NB4 (cell line): ENCODE data around the gene KRTDAP.

Experiments used
- DNase-seq: peaks from one replicate; pipeline ENCODE4 v3.0.0; 2010; ENCODE audit warnings: low read depth
- H3K4me3 ChIP-seq: one replicate; pipeline ENCODE4 v1.5.1; 2011; ENCODE audit warnings: mild to moderate bottlenecking, low read depth, low read length, moderate library complexity
- MYC ChIP-seq: IDR thresholded peaks from 2 replicates; pipeline ENCODE4 v1.6.1; 2011; ENCODE audit warnings: low read depth, low read length
- POLR2A ChIP-seq: IDR thresholded peaks from 2 replicates; pipeline ENCODE4 v1.6.1; 2011; ENCODE audit warnings: mild to moderate bottlenecking; ENCODE audit not compliant: insufficient read length; ENCODE audit errors: extremely low read depth
- TF ChIP-seq, protein P1 (sequence below): IDR thresholded peaks from 2 replicates; pipeline ENCODE4 v1.6.1; 2011; ENCODE audit warnings: low read depth, low read length
- TF ChIP-seq, protein P2 (sequence below): IDR thresholded peaks from one replicate; pipeline ENCODE4 v1.5.1; 2012; ENCODE audit warnings: low read depth, low read length

KRTDAP gene

DNA sequence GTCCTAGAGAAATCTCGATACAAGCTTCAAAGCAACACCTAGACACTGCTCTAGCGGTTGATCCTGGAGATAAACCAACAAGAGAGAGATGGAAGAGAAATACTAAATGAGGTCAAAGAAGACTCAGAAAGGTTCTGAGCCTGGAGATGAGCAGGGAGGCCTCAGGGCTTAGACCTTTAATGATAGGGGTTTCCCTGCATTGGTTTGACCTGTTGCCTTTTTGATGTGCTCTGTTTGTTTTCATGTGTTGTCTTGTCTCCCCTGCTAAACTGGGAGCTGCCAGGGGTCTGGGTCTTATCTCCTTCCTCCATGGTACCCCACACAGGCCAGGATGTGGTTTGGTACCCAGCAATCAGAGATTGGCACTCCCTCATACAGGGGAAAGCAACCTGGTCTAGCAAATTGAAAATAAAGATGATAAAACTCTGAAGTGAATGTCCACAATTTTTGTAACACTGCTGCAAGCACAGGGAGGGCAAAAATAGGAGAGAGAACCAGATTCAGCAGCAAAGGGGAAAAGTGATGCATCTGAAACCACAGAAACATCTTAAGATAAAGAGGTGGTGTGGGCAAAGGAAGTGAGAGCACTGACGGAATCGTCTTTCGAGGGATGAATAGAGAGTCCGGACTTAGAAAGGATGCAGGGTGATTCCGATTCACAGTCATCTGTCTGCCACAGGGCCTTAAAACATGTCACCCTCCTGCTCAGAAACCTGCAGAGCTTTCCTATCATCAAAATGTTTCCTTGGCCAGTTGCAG, 38.7 kb downstream of the KRTDAP start:
- TF ChIP-seq MYC (no peak), POLR2A (no peak)
- TF ChIP-seq, protein P1, sequence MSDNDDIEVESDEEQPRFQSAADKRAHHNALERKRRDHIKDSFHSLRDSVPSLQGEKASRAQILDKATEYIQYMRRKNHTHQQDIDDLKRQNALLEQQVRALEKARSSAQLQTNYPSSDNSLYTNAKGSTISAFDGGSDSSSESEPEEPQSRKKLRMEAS = no peak
- TF ChIP-seq, protein P2, sequence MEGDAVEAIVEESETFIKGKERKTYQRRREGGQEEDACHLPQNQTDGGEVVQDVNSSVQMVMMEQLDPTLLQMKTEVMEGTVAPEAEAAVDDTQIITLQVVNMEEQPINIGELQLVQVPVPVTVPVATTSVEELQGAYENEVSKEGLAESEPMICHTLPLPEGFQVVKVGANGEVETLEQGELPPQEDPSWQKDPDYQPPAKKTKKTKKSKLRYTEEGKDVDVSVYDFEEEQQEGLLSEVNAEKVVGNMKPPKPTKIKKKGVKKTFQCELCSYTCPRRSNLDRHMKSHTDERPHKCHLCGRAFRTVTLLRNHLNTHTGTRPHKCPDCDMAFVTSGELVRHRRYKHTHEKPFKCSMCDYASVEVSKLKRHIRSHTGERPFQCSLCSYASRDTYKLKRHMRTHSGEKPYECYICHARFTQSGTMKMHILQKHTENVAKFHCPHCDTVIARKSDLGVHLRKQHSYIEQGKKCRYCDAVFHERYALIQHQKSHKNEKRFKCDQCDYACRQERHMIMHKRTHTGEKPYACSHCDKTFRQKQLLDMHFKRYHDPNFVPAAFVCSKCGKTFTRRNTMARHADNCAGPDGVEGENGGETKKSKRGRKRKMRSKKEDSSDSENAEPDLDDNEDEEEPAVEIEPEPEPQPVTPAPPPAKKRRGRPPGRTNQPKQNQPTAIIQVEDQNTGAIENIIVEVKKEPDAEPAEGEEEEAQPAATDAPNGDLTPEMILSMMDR = no peak
- no peak for DNase-seq
- H3K4me3 ChIP-seq = no peak overlapping the region

DNA sequence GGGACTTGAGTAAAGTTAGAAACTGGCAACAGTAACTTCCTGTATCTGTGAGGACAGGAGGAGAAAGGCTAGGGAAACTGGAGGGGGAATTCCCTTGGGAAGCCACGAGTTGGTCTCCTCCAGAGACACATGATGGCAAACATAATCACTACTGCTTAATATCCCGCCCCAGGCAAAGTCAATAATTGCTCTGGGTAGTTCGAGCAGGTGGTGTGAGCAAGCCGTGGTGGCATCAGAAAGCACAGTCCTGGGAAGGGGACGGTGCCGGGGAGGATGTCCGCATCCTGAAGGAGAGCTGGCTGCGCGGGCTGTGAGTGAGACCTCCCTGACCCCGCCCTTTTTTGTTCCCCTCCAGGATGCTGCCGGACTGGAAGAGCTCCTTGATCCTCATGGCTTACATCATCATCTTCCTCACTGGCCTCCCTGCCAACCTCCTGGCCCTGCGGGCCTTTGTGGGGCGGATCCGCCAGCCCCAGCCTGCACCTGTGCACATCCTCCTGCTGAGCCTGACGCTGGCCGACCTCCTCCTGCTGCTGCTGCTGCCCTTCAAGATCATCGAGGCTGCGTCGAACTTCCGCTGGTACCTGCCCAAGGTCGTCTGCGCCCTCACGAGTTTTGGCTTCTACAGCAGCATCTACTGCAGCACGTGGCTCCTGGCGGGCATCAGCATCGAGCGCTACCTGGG, 40.8 kb downstream of the KRTDAP start:
- no peak for TF ChIP-seq POLR2A
- no peak for TF ChIP-seq MYC
- TF ChIP-seq, protein P2 = no peak
- TF ChIP-seq, protein P1 = no peak
- H3K4me3 ChIP-seq = no peak overlapping the region
- DNase-seq = no peak

DNA sequence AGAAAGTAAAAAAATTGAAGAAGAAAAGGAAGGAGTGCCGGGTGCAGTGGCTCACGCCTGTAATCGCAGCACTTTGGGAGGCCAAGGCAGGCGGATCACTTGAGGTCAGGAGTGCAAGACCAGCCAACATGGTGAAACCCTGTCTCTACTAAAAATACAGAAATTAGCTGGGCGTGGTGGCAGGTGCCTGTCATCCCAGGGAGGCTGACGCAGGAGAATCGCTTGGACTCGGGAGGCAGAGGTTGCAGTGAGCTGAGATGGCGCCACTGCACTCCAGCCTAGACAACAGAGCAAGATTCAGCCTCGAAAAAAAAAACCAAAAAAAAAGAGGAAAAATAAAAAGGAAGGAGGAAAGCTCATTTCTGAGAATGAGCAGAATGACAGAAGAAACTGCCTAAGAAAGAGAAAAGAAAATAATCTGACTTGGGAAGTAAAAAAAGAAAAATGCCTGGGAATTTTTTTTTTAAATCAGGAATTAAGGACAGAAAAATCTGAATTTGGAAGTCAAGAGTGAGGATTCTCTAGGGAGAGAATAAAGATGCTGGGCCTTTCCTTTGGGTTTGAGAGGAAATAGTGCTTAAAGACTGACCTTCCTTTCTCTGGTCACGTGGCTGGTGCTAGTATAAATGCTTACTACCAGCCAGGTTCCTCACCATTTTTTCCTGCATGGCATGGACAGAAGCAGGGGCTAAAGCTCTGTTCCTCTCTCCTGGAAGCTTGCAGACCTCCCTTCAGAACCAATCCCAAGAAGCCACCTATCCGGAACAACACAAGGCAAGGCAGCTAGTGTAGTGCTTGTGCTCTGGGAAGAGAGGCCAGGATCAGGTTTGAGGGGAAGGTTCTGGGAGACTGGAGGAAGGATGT, 42.4 kb downstream of the KRTDAP start, which contains the start of gene FFAR2:
Gene FFAR2, plus strand, starts transcription at position 652 of the 864 bp plus-strand sequence. CDS start 1,458 bp downstream, outside the sequence.
- TF ChIP-seq, protein P2 = no peak
- TF ChIP-seq POLR2A (no peak), MYC (no peak)
- TF ChIP-seq, protein P1 = no peak
- DNase-seq = no peak
- no peak within 1 kb of the TSS for H3K4me3 ChIP-seq

DNA sequence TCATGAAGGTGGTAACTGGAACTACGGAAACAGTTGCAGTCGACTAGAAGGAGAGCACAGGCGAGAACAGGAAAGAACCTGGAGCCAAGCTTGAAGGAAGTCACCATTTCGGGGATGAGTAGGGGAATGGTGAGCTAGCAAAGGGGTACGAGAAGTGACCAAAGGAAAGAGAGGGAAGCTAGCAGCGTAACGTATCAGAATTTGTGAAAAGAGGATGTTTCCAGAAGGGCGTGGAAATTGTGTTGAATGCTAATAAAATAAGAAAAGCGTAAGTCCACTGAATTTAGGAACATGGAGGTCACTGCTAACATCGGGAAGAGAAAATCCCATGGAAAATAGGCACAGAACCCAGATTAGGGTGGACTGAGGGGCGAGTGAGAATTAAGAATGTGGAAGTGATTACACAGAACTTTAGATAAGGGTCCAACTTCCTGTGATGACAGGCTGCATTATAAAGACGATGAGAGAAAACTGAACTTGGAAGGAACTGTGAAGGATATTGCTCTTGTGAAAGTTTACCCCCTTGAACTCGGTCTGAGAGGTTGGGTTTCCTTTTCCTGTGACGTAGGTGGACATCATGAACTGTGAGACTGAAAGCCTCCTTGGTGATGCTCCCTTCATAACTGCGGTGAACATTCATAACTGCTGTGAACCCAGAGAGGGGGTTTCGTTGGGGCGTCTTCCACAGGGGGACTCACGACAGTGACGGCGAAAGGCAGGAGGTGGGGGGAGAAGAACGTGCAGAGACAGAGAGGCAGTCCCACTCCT, 44.3 kb downstream of the KRTDAP start:
- DNase-seq = peak; percentile 43
- TF ChIP-seq, protein P2 = no peak
- TF ChIP-seq MYC = no peak
- TF ChIP-seq, protein P1 = no peak
- TF ChIP-seq POLR2A = no peak

DNA sequence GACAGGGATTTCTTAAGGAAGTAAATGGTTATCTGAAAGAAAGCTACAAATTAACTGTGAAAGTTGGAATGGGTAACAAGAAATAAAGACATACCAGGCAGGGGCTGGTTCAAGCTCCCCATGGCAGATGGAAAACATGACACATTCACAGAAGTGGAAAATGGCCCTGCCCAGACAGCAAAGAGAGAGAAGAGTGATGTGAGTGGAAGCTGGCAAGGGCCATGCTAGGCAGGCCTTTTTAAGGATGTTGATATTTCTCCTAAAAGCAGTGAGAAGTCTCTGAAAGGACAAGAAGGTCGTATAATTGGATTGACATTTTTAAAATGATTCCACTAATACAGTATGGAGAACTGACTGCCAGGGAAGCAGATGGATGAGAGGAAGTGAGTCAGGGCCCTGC, 45.5 kb downstream of the KRTDAP start:
- H3K4me3 ChIP-seq = no peak overlapping the region
- TF ChIP-seq MYC (no peak), POLR2A (no peak)
- TF ChIP-seq, protein P2 = no peak
- TF ChIP-seq, protein P1 = no peak
- no peak for DNase-seq

More for the DNA sequence above, 44.3 kb downstream of the KRTDAP start:
- H3K4me3 ChIP-seq = no peak overlapping the region
